Right lobe of liver (tissue), 4 donors: ENCODE data around the gene SCAMP4.

Experiments used
- POLR2A ChIP-seq: fragments of 450-650 bp; IDR thresholded peaks from one replicate; pipeline ENCODE4 v1.6.1; 2017; ENCODE audit warnings: antibody characterized with exemption, mild to moderate bottlenecking
- TF ChIP-seq, protein P1 (sequence below), 4 donors: fragments of 200-600 bp in 3 of 4; fragments of 450-650 bp in 1 of 4; IDR thresholded peaks; one replicate each; pipeline versions ENCODE4 v1.5.1 to v1.8.0; 2016 to 2022; ENCODE audit warnings: antibody characterized with exemption in 4 of 4, mild to moderate bottlenecking in 2 of 4
- donor health status: DM: no; HTN: no; CAD: no.
- donor health status: DM: no; HTN: no; CAD: no.
- donor health status: DM: no; HTN: yes; CAD: no.

DNA sequence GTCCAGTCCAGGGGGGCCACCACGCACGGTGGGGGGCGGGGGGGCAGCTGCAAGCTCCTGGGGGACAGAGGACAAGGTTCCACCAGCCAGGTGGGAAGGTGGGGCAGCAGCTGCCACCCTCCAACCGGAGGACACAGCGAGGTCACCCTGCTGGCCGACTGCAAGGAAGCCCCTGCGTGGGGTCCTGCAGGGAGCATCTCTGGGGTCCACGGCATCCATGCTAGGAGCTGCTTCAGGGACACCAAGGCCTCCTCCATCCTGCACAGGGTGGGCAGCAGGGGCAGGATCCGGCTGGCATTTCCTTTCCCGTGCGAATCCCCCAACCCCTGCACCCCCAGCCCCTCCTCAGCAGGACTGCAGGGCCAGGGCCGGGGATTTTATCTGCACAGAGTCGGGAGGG, 33.6 kb upstream of the SCAMP4 start:
- TF ChIP-seq, protein P1, sequence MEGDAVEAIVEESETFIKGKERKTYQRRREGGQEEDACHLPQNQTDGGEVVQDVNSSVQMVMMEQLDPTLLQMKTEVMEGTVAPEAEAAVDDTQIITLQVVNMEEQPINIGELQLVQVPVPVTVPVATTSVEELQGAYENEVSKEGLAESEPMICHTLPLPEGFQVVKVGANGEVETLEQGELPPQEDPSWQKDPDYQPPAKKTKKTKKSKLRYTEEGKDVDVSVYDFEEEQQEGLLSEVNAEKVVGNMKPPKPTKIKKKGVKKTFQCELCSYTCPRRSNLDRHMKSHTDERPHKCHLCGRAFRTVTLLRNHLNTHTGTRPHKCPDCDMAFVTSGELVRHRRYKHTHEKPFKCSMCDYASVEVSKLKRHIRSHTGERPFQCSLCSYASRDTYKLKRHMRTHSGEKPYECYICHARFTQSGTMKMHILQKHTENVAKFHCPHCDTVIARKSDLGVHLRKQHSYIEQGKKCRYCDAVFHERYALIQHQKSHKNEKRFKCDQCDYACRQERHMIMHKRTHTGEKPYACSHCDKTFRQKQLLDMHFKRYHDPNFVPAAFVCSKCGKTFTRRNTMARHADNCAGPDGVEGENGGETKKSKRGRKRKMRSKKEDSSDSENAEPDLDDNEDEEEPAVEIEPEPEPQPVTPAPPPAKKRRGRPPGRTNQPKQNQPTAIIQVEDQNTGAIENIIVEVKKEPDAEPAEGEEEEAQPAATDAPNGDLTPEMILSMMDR (IDR thresholded peaks at IDR 0.05): no peak
- TF ChIP-seq POLR2A: no peak
